Mucosa of descending colon (tissue), 3 donors: ENCODE measurements around the gene ENGASE. TPM values are rescaled to one million over a fixed set of nuclear protein-coding genes. Genes with fewer than 3 reads are reported as not detected.

Experiments used
- ATAC-seq: fragments of 200-7000 bp; cut with Tn5 transposase; one replicate; pipeline ENCODE4 v1.9.1; 2020; ENCODE audit warnings: mild to moderate bottlenecking, moderate library complexity
- DNase-seq, 3 donors: peaks; one replicate each; pipeline ENCODE4 v3.0.0-alpha.2; 2020
- H3K36me3 ChIP-seq: fragments of 200-600 bp; one replicate; pipeline ENCODE4 v1.8.0; 2021; ENCODE audit warnings: low read depth, mild to moderate bottlenecking
- H3K4me1 ChIP-seq: fragments of 200-600 bp; one replicate; pipeline ENCODE4 v1.8.0; 2021; ENCODE audit warnings: low read depth, mild to moderate bottlenecking
- H3K4me3 ChIP-seq: fragments of 200-600 bp; one replicate; pipeline ENCODE4 v1.8.0; 2021; ENCODE audit warnings: mild to moderate bottlenecking
- H3K9me3 ChIP-seq: fragments of 200-600 bp; one replicate; pipeline ENCODE4 v1.8.0; 2021; ENCODE audit warnings: mild to moderate bottlenecking
- intact Hi-C, 2 donors: fragments of 100-400 bp; cut with DNase I in 1 of 2; cut with micrococcal nuclease in 1 of 2; formaldehyde crosslinking; loops; one replicate each; pipeline versions ENCODE4 v1.11.0 to v1.11.1; 2022; cut with DNase I, micrococcal nuclease
- total RNA-seq, 3 donors: library from RNA; stranded (reverse); fragmentation: NEBNext Ultra II Directional in 2 of 3; extraction: Animal tissue kit (Norgen Biotek cat#: 25700) in 2 of 3; gene quantifications; one replicate each; pipeline versions ENCODE4 v1.2.1 to v1.2.4, GENCODE V29; 2021 to 2023
- TF ChIP-seq, protein P1 (sequence below): fragments of 200-600 bp; IDR thresholded peaks from one replicate; pipeline ENCODE4 v1.8.0; 2022; ENCODE audit warnings: antibody characterized with exemption, mild to moderate bottlenecking
- donor health status: DM: no; HTN: no; CAD: no; lungs with moderate emphysema.
- donor health status: DM: no; HTN: no; CAD: no.
- donor health status: DM: no; HTN: yes; CAD: no.

ENGASE gene
- total RNA-seq, 3 donors from 2014 or later, result 89.6 to 160 (median 97.4) TPM

DNA sequence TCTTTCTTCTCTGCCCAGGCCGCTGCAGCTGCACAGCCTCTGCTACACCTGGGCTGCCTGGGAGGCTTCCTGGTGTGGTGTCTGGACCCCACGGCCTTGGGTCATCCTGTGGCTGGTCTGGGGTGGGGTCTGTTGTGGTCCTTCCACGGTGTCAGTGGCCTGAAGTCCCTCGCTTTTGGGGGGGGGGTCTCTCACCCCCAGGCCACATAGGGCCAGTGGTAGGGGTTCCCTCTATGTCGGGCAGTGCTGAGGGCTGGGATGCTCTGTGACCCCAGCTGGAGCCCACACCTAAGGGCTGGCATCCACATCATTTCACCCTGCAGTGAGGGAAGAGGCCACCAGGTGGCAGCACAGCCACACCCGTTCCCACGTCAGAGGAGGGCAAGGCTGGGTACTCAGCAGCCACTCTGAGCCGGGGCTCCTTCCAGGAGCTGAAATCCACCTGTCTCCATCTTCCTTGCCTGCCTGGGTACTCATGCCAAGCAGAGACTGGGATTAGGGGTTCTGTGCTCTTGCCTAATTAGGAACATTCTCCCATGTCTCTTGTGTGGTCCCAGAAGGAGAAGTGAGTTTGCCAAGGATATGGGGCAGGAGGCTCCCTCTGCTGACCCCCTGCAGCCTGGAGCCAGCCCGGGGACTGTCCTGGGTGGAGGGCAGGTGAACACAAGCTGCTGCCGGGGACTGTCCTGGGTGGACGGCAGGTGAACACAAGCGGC lies 13.0 kb downstream of the ENGASE start:
- no peaks in the 10 kb centered on the region for H3K4me1 ChIP-seq
- no peaks in the 10 kb centered on the region for H3K9me3 ChIP-seq
- H3K4me3 ChIP-seq, result no peak overlapping the region
- ATAC-seq (peak; percentile 79), DNase-seq (peak in 2 of 3 donors; percentile 86)
- peaks cover 3% of the 10 kb centered on the region for H3K36me3 ChIP-seq
- TF ChIP-seq, protein P1, sequence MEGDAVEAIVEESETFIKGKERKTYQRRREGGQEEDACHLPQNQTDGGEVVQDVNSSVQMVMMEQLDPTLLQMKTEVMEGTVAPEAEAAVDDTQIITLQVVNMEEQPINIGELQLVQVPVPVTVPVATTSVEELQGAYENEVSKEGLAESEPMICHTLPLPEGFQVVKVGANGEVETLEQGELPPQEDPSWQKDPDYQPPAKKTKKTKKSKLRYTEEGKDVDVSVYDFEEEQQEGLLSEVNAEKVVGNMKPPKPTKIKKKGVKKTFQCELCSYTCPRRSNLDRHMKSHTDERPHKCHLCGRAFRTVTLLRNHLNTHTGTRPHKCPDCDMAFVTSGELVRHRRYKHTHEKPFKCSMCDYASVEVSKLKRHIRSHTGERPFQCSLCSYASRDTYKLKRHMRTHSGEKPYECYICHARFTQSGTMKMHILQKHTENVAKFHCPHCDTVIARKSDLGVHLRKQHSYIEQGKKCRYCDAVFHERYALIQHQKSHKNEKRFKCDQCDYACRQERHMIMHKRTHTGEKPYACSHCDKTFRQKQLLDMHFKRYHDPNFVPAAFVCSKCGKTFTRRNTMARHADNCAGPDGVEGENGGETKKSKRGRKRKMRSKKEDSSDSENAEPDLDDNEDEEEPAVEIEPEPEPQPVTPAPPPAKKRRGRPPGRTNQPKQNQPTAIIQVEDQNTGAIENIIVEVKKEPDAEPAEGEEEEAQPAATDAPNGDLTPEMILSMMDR, result peak; percentile 84
- intact Hi-C loops, result loop anchor here in 1 of 2 donors (10.0 kb wide), 1 partner anchor 307 kb away; no protein-coding TSS in a partner anchor

DNA sequence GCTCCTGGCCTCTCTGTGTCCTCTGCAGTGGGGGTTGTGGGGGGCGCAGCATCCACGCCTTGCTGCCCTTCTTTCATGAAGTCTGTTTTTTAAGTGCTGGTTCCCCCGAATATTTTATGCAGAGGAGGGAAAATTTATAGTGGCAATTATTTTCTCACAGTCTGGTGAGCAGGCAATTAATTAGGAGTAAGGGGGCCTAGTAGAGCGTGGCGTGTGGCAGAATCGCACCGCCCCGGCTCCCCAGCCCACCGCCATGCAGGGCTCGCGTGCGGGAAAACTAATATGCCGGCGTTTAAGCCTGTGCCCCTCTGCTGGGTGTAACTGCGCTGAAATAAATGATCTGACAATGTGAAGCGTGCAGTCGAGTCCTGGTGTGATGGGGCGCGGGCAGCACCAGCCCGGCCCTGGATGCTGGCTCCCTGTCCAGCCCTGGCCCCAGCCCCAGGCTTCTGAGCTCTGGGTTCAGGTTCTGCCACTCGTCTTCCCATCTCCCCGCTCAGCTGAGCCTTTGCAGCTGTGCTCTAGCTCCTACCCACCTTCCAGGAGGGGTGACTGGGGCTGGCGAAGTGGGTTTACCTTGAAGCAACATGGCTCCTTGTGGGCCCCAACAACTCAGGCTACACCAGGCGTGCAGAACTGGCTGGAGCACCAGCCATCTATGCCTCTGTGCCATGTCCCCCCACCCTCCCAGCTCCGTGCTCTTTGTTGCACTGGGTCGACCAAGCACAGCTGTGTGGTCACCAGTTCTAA lies 13.8 kb downstream of the ENGASE start:
- Histone ChIP-seq H3K4me3 (no peak overlapping the region), H3K4me1 (no peaks in the 10 kb centered on the region), H3K9me3 (no peaks in the 10 kb centered on the region), H3K36me3 (peaks cover 3% of the 10 kb centered on the region)
- TF ChIP-seq, protein P1, result no peak
- no peak for DNase-seq
- intact Hi-C loops, result loop anchor here in 1 of 2 donors (10.0 kb wide), 1 partner anchor 306 kb away; no protein-coding TSS in a partner anchor
- ATAC-seq, result no peak

DNA sequence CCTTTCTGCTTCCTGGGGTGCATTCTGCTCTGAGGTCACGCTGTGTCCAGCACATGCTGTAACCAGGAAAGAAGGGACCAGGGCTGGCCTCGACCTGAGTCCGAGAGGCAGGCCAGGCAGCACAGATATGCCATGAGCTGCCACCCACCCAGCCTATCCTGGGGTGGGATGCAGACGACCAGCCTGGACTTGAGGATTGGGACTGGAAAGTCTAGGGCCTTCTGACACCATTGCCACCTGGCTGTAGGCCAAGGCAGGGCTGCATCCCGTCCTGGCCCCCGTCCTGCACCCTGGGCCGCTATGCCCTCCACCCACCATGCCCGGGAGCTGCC lies 14.3 kb downstream of the ENGASE start:
- H3K4me1 ChIP-seq, result no peaks in the 10 kb centered on the region
- TF ChIP-seq, protein P1, result no peak
- no peak for ATAC-seq
- no peak for DNase-seq
- H3K4me3 ChIP-seq, result no peak overlapping the region
- intact Hi-C loops, result loop anchor here in 1 of 2 donors (10.0 kb wide), 1 partner anchor 306 kb away; no protein-coding TSS in a partner anchor
- peaks cover 3% of the 10 kb centered on the region for H3K36me3 ChIP-seq
- no peaks in the 10 kb centered on the region for H3K9me3 ChIP-seq

DNA sequence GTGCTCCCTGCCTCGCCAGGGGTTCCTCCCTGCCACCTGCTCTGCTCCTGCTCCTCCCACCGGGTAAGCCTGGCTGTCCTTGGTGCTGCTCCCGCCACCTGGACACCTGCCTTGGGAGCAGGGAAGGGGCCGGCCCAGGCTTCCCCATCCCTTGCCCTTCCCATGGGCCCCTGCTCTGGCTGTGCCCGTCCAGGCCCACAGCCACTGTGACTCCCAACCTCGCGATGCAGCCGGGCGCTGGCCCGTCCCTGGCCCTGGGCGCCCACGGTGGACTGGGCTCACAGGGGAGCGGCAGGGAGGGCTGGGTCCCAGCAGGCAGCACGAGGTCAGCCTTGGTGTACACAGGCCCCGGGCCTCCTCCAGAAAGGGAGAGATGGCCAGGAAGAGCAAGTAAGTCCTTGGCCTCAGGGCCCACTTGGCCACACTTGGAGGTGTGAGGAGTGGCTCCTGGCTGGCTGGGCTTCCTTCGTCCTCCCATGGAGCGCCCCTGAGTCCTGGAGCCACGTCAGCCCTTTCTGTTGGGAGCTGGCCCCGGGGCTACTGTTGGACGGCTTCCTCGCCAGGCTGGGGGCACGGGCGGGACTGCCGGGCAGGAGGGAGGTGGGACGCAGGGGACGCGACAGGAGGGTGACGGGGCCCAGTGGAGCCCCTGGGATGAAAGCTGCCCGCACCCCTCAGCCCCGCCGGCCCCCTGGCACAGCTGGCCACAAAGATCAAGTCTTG lies 15.3 kb downstream of the ENGASE start:
- intact Hi-C loops, result loop anchor here in 1 of 2 donors (10.0 kb wide), 1 partner anchor 305 kb away; no protein-coding TSS in a partner anchor
- H3K36me3 ChIP-seq, result peaks cover 3% of the 10 kb centered on the region
- ATAC-seq (peak; percentile 35), DNase-seq (no peak)
- H3K4me3 ChIP-seq, result no peak overlapping the region
- TF ChIP-seq, protein P1, result no peak
- H3K9me3 ChIP-seq, result no peaks in the 10 kb centered on the region
- H3K4me1 ChIP-seq, result no peaks in the 10 kb centered on the region

DNA sequence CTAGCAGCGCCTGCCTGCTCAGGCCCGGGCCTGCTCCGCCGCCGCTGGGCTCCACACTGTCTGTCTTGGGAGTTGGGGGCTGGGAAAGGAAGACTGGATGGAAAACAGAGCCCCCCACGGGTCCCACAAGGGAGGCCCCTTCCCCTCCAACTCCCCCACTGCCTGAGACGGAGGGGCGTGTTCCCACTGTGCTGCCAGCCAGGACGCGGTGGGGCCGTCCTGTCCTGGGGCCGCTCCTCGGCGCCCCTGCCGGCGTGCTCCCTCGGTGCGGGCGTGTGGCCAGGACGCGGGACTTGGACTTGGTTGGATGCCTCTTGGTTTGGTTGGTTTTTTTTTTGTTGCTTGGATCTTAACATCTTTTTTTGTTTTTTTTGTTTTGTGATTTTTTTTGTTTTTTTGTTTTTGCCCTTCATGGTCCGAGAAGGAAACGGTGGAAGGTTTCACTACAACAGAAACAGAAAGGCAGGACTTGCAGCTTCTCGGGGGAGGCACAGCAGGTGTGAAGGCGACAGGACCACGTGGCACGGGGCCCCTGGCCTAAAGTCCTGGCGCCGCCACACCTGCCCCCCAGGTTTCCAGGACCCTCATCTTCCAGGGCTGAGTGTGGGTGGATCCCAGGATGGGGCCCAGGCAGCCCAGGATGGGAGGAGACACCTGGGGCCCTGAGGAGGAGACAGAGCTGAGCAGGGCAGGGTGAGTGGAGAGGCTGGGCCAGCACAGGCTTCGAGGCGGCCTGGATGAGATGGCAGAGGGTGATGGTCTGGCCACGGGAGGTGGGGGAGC lies 16.0 kb downstream of the ENGASE start:
- no peaks in the 10 kb centered on the region for H3K4me1 ChIP-seq
- no peaks in the 10 kb centered on the region for H3K9me3 ChIP-seq
- TF ChIP-seq, protein P1, result no peak
- ATAC-seq, result peak; percentile 64
- intact Hi-C loops, result no loop called here
- no peaks in the 10 kb centered on the region for H3K36me3 ChIP-seq
- H3K4me3 ChIP-seq, result no peak overlapping the region
- peak in 1 of 3 donors; percentile 43 for DNase-seq
